Islet of Langerhans (tissue), 1 donor: ENCODE data around the gene DPYSL3.

Source experiments
- FAIRE-seq: peaks from one replicate; lab custom pipeline; 2011; peaks lifted over from hg19 to GRCh38; lab: Jason Lieb, UNC

DPYSL3 gene

DNA sequence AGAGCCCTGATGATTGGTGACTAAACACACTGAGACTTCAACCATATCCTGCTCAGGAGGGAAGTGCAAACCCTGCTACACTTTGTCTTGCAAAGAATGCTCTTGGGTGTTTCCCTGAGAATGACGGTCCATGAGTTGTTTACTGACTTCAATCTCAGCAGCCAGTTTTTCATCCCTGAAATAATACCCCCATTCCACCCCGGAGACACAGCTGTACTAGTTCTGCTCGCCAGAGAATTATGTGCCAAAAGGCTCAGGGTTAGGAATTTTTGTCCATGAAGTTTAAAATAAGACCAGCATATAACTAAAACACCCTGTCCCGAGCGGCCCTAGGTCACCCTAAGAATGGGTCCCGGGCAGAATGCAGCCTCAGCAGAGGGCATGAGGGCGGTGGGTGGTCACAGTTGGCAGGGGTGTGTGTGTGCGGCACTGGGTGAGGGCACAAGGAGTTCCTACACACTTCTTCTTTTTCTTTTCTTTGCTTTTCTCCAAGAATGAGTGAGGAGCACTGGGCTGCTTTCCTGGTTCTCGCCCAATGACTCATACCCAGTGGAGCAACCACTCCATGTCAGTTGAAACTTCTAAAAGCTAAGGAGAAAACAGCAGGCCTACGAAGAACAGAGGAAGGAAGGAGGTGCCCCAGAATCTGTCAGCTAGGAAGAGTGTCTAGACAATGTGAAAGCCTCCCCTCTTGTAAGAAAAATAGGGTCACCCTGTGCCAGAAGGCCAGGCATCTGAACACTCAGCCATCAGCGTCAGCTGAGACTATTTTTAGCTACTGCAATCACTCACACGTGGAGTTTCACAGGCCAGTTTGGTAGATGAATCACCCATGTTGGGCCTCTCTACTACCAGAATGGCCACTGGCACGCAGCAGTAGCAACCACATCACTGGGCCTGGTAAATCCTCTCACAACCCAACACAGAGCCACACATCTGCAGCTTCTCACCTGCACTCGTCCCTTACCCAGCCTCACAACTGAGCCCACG is 105.9 kb downstream of the DPYSL3 start:
- no peak for FAIRE-seq

DNA sequence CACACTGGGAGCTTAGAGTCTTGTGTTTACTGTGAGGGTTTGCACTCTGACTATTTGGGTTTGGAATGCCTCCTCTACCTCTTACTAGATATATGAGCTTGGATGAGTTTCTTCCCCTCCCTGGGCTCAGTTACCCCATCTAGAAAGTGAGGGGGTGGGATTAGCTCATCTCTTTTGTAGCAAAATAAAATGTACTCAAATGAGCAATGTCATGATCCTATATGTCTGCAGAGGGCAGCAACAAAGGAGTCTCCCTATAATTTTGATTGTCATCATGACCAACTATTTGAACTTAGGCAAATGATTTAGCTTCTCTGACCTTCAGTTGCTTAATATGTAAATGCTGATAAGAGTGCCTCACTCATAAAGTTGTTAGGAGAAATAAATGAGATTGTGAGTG is 109.0 kb downstream of the DPYSL3 start:
- no peak for FAIRE-seq

DNA sequence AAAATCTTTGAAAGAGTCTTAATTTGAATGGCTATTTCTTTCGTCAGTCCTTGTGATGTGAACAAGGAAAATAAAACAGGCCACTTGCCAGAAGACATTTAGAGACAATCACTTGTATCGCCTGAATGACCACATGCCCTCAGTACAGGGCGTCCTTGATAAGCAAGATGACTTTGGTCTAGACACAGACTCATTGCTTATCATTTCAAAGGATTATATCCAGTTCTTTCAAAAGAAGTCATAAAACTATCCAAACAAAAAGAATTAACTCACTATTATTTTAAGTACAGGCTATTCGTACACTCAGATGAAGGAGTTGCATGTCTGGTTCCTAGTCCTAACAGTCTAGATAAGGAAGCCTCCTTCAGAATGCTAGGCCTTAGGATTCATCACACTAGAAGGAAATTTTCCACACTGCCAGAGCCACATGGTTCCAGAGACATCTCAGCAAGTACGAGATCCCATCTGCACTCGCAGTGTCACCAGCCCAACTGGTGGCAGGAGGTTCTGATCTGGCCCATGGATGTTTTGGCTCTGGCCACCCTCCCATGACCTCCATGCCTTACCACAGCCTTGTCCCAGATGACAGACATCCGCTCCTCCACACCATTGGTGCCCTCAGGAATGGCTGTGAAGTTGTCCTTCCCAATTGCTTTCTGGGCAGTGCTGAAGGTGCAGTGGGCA is 109.6 kb downstream of the DPYSL3 start:
- no peak for FAIRE-seq

DNA sequence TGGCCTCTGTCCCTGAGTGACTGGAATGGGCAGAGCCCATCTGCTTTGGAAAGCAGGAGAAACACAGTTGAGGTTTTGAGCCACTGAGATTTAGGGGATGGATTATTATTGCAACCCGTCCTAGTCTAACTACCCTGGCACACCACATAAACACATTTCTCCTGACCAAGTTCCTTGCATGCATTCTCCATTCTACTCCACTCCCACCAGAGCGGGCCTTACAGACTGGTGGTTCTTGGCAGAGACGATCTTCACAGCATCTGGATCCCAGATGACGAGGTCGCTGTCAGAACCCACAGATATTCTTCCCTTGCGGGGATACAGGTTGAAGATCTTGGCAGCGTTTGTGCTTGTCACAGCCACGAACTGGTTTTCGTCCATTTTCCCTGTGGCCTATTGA is 111.0 kb downstream of the DPYSL3 start:
- FAIRE-seq, result no peak

DNA sequence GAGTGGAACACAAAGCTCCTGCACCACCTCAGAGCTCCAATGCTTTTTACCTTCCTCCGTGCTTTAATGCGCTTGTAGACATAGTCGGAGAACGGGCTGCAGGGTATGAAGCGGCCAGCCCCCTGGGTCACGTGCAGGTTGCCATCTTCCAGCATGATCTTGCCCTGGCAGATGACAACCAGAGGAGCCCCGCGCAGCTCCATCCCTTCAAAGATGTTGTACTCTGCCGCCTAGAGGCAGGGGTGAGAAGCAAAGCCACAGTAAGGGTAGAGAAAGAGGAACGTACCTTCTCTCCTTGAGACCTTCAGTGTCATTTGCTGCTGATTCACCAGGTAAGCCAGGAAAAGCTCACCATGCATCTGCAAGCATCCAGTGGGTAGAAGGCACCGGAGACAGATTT is 112.3 kb downstream of the DPYSL3 start:
- FAIRE-seq, result no peak

DNA sequence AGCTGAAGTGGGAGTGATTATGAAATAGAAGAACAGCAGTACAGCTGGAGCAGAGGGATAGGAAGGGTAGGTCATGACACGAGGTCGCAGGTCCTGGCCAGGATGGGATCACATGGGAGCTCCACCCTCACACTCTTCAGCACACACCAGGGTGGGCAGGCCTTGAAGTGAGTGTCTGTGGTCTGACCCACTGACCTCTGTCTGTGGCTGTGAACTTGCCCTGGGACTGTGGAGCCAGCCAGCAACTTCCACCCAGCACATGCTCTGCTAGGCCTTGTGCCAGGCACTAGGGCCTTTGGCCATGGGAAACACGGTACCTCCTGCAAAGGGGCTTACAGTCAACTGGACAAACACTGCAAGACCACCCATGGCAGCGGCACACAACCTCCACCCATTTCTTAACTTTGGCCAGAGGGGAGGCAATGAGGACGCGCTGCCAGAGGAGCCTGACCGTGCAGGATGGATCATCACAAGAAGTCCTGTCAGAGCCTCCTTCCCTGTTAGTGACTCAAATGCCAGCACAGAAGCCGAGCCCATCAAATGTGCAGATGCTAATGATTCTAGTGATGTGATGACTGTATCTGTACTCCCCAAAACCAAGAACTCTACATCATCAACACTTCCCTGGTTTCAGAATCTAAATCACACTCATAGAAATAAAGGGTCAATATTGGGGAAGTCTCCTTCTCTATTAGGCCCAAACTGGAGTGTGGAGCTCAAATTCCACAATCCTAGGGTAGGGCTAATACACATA is 113.6 kb downstream of the DPYSL3 start:
- FAIRE-seq, result no peak

DNA sequence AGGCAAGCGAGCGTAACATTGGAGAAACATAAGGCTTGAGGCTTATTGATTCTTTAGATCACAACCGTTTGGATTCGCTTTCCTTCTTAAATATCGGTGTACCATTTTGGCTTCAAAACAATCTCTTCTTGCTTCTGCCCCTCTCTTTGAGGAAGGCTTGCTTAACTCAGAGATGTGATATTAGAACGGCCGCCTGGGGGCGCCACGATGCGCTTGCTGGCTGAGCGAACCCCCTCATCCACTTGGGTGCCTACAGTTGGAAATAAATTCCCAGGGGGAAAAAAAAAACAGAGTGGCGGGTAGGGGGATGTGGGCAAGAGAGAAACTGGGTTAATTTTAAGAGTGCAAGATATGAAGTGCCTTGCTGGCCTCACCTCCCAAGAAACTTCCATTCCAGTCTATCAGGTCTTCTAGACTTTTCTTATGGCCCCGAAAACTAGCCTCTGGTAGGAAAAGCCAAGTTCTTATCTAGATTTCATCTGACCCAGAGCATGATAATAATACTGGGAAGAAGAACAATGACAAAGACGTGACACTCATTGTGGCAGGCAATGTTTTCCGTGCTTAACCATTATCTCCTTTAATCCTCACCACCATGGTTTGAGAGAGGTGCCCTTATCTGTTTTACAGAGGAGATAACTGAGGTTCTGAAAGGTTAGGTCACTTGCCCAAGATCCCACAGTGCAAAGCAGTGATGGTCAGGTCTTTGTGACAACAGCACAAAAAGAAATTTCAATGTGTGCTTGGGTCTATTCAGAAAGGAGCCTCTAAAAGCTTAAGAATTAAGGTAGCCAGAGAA is 115.8 kb downstream of the DPYSL3 start:
- FAIRE-seq, result no peak

DNA sequence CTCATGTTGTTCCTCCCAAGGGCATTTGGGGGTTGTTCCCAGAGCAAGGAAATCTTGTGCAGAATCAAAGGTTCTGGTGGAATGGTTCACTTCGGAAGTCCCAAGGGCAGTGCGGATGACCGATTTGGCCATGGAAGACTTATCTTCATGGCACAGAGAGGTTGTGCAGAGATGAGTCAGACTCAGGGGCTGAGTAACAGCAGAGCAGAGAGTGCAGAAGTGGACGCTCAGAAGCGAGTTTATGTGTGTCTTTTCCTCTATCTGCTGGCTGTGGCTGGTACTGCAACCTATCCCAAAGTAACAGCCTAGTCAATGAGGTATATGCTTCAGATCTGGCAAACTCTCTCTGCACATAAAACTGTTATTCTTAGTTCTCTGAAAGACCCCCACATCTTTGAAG is 118.1 kb downstream of the DPYSL3 start:
- FAIRE-seq, result no peak

DNA sequence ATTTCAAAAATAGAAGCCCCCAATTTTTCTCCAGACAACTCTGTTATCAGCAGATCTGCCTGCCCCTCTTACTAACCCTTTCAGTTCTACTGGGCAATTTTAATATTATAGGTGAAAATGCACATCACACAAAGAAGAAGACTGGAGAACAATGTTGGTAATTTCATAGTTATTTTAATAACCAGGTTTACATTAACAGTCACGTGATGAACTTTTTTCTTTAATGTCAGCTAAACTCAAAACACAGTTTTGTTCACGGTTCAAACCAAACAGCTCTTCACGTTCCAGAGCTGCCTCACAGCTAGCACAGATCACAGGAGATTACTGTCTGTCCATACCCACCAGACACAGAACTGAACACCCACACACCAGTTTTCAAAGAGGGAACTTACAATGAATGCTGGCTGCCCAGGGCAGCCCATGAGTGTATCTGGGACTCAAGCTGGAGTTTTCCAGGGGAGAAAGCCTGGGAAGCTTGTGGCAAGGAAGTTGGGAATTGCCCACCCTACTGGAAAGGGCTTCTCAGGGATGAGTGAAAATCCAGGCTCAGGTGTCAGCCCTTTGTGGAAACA is 119.1 kb downstream of the DPYSL3 start:
- FAIRE-seq, result no peak

DNA sequence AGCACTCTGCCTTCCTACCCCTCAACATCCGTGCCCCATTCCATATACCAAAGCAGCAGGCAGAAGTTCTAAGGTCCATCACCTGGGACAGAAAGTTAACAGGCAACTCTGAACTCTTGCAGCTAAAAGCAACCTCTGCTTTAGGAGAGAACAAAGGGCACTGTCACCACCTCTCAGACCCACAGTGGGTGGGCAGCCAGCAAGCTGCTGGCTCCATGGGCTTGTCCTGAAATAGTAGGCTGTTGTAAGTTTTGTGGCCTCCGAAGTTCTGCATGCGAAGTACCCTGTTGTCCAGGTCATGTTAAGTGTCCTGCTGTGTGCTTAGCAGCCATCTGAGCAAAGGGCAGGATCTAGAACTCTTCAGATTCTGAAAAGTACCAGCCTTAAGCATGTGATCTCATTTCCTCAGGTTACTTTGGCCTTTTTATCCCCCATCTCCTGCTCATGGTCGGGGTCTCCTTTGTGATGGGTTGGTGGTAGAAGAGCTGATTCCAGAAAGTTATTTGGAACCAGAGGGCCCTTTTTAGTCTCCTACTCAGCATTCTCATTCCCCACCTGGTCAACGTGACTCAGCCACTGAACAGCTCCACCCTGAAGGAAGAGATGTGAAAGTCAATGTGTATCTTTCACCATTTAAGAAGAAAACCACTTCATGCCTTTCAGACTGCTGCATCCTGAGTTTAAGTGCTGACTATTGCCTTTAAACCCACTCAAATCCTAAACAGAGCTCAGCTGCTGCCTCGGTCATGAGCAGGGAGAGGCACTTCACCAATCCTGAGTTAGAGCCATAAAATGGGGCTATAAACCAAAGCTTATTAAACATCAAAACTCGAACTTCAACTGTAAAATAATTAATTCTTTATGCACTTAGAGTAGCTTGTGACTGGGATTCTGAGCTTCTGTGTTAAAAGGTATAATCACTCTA is 121.4 kb downstream of the DPYSL3 start:
- no peak for FAIRE-seq

DNA sequence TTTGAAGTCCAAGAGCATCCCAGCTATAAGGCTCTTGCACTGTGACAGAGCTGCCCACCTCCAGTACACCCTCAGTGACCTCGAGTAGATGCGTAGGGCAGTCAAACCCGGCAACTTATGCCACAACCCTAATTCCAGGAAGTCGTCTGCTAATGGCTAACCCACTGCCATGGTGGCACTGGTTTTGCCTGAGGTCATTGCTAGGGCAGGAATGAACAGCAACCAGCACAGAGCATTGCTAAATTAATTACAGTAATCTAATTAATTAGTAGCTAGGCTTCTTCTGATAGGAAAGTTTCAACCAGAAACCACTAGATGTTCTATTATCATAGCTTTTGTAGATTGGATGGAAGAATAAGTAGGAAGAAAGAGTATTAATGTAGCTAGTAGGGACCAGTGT is 122.8 kb downstream of the DPYSL3 start:
- FAIRE-seq, result no peak

DNA sequence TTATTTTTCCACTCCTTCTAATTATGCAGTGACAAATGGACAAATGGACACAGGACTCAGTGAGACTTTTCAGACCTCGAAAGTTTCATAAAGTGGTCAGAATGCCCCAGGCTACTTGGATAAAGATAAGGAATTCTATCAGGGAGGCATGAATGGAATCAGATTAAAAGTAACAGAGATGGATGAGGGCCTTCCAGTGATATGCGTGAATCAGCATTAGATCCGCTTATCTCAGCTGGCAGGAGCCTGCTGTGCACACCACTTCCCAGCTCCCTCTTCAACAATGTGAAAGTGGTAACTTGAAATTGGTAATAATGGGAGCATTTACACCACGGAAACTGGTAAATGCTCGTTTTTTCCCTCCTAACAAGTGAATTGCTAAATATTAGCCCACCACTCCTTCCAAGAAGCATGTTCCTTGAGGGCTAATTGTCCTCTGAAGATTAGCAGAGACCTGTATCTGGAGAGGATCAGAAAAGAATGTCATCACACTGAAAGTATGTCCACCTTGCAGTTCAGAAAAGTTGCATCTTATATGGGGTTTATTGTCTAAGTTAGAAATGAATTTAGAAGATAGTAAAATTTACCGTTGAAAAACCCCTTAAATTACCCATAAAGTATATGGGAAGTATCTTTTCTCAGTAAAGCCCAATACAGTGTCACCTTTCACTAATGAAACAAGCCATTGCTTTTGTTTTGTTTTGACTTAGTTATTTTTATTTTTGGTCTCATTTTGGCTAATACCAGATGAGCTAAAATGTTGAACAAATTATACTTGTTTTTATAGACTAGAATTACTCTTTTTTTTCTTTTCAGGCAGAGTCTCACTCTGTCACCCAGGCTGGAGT is 125.3 kb downstream of the DPYSL3 start:
- FAIRE-seq, result no peak

DNA sequence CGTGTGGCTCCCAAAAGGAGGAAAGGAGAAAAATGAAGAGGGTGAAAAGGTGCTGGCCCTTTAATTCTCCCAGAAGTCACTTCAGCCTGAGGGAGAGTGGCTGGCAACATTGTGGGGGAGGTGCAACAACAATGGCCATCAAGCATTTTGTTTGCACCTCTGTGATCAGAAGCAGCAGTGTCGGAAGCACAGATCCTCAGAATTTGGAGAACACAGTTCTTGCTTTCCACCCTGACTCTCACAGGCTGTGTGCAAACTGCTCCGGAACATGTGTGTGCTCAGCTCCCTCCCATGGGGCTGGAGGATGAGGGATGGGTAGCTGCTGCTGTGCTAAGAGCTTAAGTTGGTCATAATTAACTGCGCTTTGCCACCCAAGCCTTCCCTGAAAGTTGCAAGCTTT is 127.1 kb downstream of the DPYSL3 start:
- FAIRE-seq, result no peak

DNA sequence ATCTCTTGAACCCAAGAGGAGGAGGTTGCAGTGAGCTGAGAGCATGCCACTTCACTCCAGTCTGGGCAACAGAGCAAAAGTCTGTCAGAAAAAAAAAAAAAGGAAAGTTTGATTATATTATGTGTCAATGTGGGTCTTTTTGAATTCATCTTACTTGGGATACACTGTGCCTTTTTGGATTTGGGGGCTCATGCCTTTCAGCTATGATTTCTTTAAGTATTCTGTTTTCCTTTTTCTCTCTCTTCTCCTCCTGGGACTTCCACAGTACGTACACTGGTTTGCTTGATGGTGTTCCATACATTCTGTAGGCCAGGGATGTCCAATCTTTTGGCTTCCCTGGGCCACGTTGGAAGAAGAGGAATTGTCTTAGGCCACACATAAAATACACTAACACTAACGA is 128.3 kb downstream of the DPYSL3 start:
- FAIRE-seq, result no peak

DNA sequence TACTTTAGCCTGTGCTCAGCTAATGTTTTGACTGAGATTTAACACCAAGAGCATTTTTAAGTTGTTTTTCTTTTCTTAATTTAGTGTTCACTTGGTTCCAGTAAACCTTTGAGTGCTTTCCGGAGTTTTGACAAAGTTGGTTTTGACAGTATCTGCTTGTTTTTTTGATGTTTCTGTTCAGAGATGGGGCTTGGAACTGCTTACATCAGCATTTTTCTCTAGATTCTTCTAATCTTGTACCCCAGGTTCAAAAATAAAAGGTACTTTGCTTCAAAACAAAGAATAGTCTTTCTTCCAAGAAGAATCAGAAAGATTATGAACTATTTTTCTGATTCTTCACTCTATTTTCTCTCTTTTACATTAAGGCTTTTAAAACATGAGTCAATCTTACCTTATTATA is 132.2 kb downstream of the DPYSL3 start:
- FAIRE-seq, result no peak

DNA sequence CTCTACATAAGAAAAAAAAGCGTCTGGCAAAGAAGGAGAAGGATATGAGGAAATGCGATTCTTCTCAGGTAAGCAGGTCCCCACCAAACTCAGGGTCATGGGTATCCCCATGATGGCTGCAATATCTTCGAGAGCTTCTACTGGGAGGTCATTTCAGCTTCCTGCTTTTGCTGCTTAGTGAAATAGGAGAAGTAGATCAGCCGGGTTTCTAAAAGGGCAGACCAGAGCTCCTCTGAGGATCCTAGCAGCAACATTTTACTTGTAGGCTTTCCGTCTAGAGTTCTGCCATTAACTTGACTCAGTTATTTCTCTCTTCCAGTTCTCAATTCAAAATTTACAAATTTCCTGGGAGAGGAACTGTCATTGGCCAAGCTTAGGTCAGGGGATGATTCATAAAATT is 134.7 kb downstream of the DPYSL3 start:
- FAIRE-seq, result no peak

DNA sequence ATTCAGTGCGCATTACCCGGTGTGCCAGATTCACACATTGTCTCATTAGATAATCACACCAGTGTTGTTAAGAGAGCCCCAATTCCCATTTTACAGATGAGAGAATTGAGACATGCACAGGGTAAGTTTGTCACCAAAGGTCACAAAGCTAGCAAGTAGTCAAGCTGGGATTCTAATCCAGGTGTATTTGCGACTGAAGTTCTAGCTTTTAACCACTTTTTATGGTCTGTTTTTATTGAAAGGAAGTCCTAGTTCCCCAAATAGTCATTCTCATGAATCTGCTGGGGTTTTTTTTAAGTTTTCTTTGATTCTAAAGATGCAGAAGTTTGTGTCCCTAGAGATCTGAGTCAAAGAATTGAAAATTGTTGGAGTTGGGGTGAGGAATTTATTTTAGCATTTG is 136.5 kb downstream of the DPYSL3 start:
- no peak for FAIRE-seq

DNA sequence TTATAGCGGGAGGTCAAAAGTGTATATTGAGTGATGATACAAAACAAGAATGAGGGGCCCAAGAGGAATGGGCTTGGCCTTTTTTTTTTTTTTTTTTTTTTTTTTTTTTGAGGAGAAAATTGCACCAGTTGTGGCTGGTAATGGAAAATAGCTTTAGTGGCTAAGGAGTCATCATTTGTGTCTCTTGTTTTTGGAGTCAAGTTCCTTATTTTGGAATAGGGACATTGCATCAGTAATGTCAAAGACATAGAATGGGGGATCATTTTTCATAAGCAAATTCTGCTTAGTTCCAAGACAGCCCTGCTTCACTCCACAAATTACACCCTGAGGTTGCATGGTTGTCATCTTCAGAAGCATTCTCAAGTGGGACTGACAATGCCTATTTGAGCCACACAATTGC is 137.7 kb downstream of the DPYSL3 start:
- no peak for FAIRE-seq

DNA sequence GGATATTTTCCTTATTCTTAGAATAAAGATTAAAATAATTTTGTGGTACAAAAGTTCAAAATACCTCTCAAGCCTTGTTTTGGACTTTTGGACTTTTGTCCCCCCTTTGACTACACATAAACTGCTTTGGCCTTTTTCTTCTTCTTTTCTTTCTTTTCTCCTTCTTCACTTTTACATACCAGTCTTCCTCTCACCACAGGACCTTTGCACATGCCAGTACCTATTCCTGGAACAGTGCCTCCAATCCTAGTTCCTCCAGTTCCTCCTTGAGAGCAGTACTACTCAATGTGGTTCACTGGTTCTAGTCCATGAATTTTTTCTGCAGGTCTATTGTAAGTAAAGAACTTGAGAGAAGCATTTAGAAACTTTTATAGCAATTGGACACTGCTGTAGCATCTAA is 138.6 kb downstream of the DPYSL3 start:
- FAIRE-seq, result no peak
